Fibroblast of pulmonary artery (primary cell): Measurements from ENCODE around the gene UBE2H.
"Not testable (repeated sequence)": the region's sequence is repeated elsewhere in the genome, so short reads cannot be mapped to it uniquely, and the experiment has no call there.

Experiments used
- DNase-seq: peaks from one replicate; pipeline ENCODE4 v3.0.0-alpha.2; 2010; ENCODE audit warnings: low read depth
- H3K4me3 ChIP-seq: replicated peaks from 2 replicates; pipeline ENCODE4 v1.5.1; 2011; ENCODE audit warnings: low read depth, mild to moderate bottlenecking, control low read depth, low read length, moderate library complexity
- TF ChIP-seq, protein P1 (sequence below): IDR thresholded peaks from 2 replicates; pipeline ENCODE4 v1.5.1; 2011; ENCODE audit warnings: mild to moderate bottlenecking, control low read depth, low read length, inconsistent platforms; ENCODE audit errors: missing control alignments

The UBE2H gene

DNA sequence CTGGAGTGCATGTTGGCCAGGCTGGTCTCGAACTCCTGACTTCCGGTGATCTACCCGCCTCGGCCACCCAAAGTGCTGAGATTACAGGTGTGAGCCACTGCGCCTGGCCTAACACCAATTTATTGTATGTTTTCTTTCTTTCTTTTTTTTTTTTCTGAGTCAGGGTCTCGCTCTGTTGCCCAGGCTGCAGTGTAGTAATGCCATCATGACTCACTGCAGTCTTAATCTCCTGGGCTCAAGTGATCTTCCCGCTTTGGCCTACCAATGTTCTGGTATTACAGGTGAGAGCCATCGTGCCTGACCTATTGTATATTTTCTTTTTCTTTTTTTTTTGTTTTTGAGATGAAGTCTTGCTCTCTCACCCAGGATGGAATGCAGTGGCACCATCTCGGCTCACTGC lies 33.8 kb upstream of the UBE2H start:
- no peak for DNase-seq
- TF ChIP-seq, protein P1, sequence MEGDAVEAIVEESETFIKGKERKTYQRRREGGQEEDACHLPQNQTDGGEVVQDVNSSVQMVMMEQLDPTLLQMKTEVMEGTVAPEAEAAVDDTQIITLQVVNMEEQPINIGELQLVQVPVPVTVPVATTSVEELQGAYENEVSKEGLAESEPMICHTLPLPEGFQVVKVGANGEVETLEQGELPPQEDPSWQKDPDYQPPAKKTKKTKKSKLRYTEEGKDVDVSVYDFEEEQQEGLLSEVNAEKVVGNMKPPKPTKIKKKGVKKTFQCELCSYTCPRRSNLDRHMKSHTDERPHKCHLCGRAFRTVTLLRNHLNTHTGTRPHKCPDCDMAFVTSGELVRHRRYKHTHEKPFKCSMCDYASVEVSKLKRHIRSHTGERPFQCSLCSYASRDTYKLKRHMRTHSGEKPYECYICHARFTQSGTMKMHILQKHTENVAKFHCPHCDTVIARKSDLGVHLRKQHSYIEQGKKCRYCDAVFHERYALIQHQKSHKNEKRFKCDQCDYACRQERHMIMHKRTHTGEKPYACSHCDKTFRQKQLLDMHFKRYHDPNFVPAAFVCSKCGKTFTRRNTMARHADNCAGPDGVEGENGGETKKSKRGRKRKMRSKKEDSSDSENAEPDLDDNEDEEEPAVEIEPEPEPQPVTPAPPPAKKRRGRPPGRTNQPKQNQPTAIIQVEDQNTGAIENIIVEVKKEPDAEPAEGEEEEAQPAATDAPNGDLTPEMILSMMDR: no peak
- no peak overlapping the region for H3K4me3 ChIP-seq

DNA sequence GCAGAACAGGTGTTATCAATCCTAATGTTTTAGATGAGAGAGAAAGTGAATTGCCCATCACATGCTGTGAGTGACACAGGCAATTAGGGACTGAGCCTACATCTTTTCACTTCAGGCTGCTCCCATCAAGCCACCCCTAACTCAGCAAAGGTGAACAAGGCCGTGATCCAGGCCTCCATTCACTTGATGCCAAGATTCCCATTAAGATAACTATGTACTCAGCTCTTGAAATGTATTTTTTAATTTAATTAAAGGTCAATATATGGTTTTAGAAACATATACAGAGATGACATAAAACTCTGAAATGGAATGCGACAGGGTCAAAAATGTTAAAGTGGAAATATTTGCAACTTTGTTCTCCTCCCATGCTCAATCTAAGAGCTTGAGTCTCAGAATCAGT lies 27.9 kb upstream of the UBE2H start:
- no peak overlapping the region for H3K4me3 ChIP-seq
- TF ChIP-seq, protein P1: no peak
- DNase-seq: no peak

DNA sequence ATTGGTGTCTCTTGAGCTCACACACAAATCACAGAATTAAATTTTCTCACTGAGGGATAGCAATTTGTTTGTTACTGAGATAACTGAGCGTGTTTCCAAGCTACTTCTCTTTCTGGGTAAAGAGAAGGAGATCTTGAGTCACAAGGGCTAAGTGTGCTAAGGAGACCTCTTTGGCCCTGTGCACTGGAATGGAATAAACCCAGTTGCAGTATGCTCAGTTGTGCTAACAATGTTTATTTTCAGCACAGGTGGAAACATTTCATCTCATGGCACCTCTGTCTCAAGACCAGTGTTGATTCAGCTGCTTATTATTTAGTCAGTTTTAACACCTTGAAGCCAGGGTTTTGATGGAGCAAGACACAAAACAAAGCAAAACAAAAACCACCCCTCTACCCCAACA lies 22.5 kb upstream of the UBE2H start:
- DNase-seq: no peak
- TF ChIP-seq, protein P1: no peak
- H3K4me3 ChIP-seq: no peak overlapping the region

DNA sequence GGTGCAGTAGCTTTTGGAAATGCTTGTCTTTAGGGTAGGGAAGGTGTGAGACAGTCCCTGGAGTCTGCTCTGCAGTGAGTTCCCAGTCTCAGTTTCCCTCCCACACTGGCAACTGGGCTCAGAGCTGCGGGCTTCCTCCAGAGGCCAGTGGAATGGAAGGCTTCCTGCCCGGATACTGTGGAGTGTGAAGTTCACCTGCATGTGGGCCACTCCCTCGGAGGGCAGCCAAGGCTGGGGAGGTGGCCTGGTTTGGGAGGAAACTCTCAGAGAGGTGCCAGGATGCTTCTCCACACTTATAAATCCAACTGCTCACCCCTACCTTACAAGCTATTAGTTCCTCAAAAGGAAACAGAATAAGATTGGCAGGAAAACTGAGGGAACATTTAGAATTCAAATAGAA lies 18.1 kb upstream of the UBE2H start:
- DNase-seq: no peak
- TF ChIP-seq, protein P1: no peak
- H3K4me3 ChIP-seq: no peak overlapping the region

DNA sequence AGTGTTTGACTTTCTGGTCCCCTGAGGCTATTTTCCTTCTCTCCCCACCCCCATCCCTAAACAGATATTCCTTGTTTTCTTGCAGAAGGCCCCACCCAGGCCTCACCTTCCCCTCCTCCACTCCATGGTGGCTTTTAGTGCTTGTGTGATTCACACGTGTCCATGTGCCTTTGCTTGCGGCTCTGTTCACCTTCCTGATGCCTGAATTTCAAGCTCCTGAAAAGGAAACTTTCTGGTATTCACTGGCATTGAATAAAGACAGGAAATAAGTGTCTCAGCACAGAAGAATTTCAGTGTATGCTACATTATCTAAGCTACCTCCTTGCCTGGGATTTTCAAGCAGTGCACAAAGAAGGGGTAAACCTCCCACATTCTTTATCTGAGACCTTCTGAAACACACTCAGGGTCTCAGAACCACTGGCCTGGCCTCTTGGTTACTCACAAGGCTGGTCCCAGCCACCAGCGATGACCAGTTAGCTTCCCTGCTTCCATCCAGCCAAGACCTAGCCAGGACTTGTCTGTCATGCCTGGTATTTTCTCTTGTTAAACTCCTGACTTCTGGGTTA lies 17.2 kb upstream of the UBE2H start:
- peak overlapping the region; percentile 19 for H3K4me3 ChIP-seq
- DNase-seq: peak; percentile 91
- TF ChIP-seq, protein P1: no peak

DNA sequence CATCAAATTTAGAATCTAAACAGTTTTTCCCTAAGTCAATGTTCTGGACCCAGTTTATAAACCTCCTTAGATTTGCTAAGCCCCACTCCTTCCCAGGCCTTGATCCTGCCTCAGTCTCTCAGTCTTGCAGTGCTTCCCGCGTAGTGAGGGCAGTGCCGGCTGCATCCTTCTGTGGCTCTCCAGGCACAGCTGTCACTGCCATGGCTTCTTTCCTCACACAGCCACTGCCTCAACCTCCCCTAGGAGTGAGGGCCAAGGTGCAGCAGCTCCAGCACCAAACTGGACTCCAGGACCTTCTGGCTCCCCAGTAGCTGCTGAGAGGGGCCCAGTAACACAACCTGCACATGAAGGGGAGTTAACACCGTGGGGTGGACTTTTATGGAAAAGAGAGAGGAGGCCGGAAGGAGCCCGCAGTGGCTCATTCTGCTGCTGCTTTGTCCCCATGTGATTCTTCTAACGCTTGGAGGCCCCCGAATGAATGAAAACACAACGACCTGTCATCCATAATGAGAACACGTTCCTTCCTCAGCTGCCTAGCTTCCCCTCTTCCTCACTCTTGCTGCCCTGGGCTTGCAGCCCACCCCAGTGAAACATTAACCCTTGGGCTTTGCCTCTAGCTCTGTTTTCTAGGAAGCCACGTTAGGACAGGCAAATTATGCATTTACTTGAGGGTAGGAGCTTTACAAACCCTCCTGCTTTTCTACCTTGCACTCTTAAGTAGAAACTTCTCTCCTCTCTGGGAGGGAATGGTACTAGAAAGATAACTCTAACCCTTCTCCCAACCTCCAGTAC lies 16.0 kb upstream of the UBE2H start:
- TF ChIP-seq, protein P1: no peak
- H3K4me3 ChIP-seq: no peak overlapping the region
- DNase-seq: no peak

DNA sequence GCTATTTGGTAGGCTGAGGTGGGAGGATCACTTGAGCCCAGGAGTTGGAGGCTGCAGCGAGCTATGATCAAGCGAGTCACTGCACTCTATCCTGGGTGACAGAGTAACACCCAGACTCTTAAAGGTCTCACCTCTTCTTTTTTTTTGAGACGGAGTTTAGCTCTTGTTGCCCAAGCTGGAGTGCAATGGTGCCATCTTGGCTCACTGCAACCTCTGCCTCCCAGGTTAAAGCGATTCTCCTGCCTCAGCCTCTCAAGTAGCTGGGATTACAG lies 7.4 kb upstream of the UBE2H start:
- not testable (repeated sequence) for H3K4me3 ChIP-seq, DNase-seq
